ENCODE data around the gene MATCAP1.

DNA sequence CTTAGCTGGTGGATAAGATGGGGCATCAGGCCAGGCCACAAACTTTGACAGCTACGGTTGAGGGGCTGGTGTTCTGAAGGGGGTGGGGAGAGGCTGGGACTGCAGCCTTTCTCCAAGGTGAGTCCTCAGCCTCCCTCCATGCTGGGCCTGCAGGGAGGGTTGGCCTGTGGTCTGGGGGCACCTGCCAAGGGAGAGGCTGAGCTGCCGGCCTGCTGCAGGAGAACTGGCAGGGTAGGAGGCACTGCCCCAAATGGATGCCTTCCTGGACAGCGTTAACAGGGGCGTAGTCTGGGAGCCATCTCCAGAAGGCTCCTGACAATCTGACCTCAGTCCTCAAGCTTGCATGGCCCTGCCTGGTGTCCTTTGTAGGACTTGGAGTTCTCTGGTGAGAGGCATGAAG, 20.3 kb upstream of the MATCAP1 start:
- TF ChIP-seq DNMT1 (CRISPR knock-in tag; IDR thresholded peaks at IDR 0.05), result no peak
- TF ChIP-seq KDM1A (CRISPR knock-in tag; IDR thresholded peaks at IDR 0.05), result no peak
- no peak for TF ChIP-seq HIVEP1 (CRISPR knock-in tag; IDR thresholded peaks at IDR 0.05)
- no peak for TF ChIP-seq ASH2L (IDR thresholded peaks at IDR 0.05; ENCODE audit: insufficient read length, low read depth, low read length)
- no peak for TF ChIP-seq NCOR1 (IDR thresholded peaks at IDR 0.05; ENCODE audit: borderline replicate concordance, low read length)
- no peak for TF ChIP-seq ZNF232 (CRISPR knock-in tag; IDR thresholded peaks at IDR 0.05; ENCODE audit: borderline replicate concordance)
- TF ChIP-seq CEBPG (CRISPR knock-in tag; IDR thresholded peaks at IDR 0.05), result no peak
- TF ChIP-seq, protein P1, sequence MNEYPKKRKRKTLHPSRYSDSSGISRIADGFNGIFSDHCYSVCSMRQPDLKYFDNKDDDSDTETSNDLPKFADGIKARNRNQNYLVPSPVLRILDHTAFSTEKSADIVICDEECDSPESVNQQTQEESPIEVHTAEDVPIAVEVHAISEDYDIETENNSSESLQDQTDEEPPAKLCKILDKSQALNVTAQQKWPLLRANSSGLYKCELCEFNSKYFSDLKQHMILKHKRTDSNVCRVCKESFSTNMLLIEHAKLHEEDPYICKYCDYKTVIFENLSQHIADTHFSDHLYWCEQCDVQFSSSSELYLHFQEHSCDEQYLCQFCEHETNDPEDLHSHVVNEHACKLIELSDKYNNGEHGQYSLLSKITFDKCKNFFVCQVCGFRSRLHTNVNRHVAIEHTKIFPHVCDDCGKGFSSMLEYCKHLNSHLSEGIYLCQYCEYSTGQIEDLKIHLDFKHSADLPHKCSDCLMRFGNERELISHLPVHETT (CRISPR knock-in tag; conservative IDR thresholded peaks at IDR 0.05), result no peak
- TF ChIP-seq POLR2A (IDR thresholded peaks at IDR 0.05; ENCODE audit: insufficient read depth in 1 of 2, low read depth in 2 of 2, low read length in 2 of 2), result no peak; a peak in 1 of 4 replicates

Data from HepG2 (cell line).